ENCODE measurements around the gene SEMA3G.

The SEMA3G gene

GRCh38 chr3:52453496-52454249 is 8.8 kb upstream of the SEMA3G start, which contains the start of gene TNNC1:
TNNC1 (minus strand) TSS chr3:52454041; CDS start chr3:52454015, 26 bp downstream.
- DNase-seq (ENCODE audit: low spot score), result no peak

DNA sequence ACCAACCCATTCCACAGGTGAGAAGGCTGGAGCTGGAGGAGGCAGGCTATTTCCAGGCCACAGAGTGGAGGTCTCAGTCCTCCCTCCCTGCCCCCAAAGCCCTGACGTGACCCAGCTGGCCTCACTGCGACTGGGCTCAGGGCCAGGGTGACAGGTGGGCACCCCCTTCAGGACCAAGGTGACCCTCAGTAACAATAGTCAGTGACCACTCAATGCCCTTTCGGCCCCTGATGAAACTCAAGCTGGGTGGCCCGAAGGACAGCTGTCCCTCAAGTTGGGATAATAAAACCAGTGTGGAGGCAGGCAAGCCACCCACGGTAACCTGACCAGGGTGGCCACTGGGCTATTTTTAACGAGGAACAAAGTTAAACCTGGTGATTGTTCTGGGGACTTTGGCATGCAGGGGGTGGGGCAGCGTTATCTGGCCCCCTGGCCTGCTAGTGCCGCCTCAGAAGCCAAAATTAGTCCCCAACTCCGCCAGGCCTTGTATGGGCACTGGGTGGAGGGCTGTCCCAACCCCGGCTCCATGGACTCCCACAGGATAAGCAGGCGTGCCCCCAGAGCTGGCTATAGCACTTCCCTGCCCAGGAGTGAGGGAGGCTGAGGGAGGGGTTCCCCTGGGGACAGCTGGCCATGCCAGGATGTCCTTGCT is 7.8 kb upstream of the SEMA3G start:
- no peak for DNase-seq (ENCODE audit: low spot score)

GRCh38 chr3:52452126-52452525 is 7.2 kb upstream of the SEMA3G start:
- DNase-seq (ENCODE audit: low spot score), result no peak

DNA sequence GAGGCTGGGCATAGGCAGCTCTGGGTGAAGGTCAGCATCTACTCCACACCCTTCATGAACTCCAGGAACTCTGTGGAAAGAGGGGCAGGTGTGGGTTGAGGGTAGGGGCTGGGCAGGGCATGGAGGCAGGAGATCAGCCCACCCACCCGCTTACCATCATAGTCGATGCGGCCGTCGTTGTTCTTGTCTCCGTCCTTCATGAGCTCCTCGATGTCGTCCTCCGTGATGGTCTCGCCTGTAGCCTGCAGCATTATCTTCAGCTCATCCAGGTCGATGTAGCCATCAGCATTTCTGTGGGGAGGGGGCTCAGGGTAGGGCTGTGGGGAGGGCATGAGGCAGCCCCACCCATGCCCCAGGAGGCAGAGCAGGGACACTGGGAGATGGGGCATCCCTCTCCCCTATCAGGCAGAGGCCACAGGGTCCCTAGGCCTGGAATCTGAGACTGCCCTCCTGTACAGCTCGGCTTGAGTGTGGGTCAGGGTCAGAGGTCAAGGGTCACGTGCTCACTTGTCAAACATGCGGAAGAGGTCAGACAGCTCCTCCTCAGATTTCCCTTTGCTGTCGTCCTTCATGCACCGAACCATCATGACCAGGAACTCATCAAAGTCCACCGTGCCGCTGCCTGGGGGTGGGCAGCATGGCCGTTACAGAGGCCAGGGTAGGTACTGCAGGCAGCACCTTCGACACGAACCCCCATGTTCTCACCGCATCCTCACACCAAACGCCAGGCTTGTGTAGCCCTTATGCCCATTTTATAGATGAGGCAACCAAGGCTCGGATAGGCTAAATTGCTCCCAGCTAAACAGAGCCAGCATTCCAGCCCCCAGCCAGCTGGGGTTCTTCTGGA is 6.6 kb upstream of the SEMA3G start:
- no peak for DNase-seq (ENCODE audit: low spot score)

- DNase-seq (ENCODE audit: low spot score), result no peak
Measured at GRCh38 chr3:52450489-52451236, 5.8 kb upstream of the SEMA3G start.

- DNase-seq (ENCODE audit: low spot score), result no peak
Measured at GRCh38 chr3:52447512-52448355, 2.8 kb upstream of the SEMA3G start.

DNA sequence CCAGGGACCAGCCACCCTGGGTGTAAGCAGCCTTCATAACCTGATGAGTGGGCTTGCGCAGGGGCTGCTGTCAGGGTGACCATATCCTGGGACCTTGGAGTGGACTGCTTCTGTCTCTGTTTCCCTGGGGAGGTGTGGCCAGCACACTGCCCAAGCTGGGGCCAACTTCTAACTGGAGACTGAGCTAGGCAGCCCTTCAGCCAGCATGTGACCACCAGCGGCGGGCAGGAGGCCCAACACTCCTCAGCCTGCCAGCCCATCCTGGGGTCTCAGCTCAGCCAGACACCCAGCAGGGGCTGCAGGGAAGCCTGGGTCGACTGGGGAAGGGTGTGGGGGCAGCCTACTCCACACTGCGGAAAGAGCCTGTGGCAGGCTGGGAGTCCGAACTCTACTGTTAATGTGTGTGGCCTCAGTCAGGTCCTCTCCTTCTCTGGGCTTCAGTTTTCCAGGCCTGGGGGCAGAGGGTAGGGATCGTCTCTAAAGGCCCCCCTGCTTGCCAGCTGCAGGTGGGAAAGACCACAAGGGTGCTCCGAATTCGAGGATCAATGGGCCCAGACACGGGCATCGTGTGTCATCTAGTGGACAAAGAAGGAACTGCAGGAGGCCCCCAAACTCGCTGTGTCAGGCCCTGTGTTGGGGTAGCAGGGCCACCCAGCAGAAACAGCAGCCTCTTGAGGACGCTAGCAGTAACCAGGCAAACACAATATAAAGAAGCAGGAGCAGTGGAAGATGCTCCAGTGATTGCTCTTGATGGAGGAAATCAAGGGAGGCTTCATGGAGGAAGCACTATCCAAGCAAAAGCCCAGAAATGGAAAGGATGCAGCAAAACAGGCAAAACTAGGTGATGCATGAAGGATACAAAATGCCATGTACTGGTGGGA is 2.0 kb upstream of the SEMA3G start:
- DNase-seq (ENCODE audit: low spot score), result peak; percentile 81

DNA sequence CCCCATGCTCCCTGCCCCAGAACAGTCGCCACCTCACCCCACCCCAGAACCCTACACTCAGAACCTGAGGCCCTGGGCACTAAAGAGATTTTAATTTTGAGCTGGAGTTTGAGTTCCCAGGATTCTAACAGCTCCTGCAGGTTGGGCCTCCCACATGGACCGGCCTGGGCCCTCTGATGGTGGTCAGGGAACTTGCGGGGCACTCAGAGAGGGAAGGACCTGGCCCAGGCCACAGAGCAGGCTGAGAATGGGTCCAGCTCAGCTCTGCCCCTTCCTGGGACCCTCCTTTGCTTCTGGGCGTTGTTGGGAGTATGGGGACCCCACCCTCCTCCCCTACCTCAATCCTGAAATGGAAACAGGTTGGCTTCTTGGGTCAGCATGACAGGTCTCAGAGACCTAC is 1.1 kb upstream of the SEMA3G start:
- DNase-seq (ENCODE audit: low spot score), result no peak

- no peak for DNase-seq (ENCODE audit: low spot score)
Measured at GRCh38 chr3:52443791-52444687, 864 bp downstream of the SEMA3G start.

DNA sequence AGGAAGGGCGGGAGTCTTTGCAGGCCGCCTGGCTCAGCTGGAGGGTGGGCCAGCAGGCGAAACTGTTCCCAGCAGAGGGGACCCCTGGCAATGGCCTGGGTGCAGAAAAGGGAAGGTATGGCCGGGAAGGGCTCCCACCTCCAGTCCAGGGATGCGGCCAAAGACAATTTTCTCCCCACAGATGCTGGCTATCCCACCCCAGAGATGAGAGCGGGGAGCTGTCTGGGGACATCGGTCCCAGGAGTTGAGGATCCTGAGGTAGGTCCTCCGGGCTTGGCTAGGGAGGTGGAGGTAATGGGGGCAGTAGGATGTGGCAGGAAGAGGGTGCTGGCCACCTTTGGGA is 1.7 kb downstream of the SEMA3G start:
- DNase-seq (ENCODE audit: low spot score), result no peak

GRCh38 chr3:52442409-52443267 is 2.3 kb downstream of the SEMA3G start:
- DNase-seq (ENCODE audit: low spot score), result no peak

GRCh38 chr3:52441772-52442332 is 3.1 kb downstream of the SEMA3G start:
- DNase-seq (ENCODE audit: low spot score), result no peak

DNA sequence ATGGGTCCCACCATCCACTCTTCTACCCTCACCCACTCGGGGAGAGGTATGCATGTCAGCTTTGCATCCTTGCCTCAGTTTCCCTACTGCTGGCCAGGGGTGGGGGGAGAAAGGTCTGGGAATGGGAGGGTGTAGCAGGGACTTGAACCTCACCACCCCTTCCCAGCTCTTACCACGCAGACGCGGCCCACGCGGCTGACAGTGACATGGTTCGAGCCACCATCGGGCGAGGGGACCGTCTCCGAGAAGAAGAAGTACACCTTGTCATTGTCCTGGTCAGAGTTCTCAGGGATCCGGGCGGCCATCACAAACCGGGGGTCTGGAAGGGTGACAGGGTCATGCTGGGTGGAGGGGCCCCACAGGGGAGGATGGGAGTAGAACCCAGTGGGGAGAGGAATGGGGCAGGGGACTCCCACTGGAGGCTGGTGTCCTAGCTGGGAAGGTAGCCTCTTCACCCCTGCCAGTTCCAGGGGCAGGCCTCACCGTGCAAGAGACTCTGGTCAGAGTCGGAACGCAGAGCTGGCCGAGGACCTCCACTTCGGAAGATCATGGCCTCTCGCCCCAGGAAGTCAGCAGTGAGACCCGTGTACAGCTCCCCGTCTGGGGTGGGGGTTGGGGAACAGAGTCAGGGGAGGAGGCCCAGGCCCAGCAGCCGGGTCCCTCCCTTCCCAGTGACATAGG is 3.7 kb downstream of the SEMA3G start:
- DNase-seq (ENCODE audit: low spot score), result no peak

DNA sequence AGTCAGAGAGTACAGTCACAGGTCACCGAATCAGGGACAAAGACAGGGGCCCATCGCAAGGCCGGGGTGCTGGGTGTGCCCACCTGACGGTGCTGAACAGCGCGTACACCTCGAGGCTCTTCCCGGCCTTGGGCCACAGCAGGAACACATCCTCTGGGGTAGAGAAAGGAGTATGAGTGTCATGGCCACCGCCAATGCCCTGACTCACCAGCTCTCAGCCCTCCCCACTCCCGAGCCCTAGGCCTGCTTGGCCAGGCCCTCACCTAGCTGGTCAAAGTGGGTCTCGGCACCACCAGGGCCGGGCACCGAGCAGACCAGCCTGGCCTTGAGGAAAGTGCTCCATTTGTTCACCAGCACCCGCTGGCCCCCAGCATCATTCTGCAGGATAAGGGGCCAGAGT is 4.2 kb downstream of the SEMA3G start:
- no peak for DNase-seq (ENCODE audit: low spot score)

DNA sequence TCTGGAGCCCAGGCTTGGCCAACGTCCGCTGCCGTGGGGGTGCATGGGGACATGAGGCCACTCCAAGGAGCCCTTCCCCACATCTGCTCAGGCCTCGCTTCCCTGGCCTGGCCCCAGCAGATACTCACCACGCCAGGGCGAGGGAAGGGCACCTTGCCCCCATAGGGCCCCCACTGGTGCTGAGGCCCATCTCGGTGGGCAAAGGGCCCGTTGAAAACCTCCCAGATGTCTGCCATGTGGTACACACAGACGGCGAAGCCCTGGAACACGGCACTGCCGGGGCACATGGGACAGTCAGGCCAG is 4.7 kb downstream of the SEMA3G start:
- DNase-seq (ENCODE audit: low spot score), result no peak

DNA sequence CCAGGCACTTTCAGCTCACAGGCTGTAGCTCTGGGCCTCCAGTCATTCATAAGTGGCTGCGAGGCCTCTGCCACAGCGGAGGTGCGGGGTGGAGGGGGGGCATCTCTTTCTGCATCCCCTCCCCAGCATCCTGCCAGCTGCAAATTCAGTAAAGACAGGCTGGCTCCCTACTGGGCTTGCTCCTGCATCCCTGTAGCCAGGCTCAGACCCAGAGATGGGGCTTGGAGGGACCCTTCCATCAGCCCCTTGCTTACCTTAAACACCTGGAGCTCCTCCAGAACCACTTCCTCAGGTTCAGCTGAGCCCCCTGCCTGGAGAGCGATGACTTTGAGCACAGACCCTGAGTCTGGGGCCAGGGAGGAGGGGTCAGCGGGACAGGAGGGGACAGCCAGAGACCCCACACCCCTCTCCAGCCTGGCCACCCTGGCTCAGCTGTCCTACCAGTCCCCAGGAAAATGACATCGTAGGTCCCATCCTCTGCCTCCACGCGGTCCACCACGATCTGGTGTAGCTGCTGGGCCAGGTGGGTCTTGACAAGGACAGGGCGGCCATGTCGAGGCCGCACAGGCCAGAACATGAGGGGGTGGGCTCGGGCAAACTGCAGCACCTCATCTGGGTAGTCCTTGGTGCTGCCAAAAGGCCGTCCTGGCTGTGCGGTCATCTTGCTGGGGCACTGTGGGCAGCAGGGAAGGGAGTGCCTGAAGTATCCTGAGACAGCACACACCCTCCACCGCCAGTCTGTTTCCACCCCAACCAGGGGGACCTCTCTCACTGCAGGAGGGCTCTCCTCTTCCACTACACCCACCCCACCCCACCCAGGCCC is 5.3 kb downstream of the SEMA3G start:
- DNase-seq (ENCODE audit: low spot score), result no peak
